ENCODE data around the gene DZANK1. TPM values are rescaled to one million over a fixed set of nuclear protein-coding genes. Genes with fewer than 3 reads are reported as not detected.
"Not testable (repeated sequence)": the region's sequence is repeated elsewhere in the genome, so short reads cannot be mapped to it uniquely, and the experiment has no call there.

Gene DZANK1
- total RNA-seq, 1 donor from 2014 or later: 4.2 TPM

GRCh38 chr20:18375551-18375950 is 91.3 kb downstream of the DZANK1 start:
- DNase-seq: not testable (repeated sequence)

GRCh38 chr20:18372296-18372695 is 94.5 kb downstream of the DZANK1 start:
- DNase-seq: no peak

GRCh38 chr20:18364768-18365167 is 102.1 kb downstream of the DZANK1 start:
- no peak for DNase-seq

DNA sequence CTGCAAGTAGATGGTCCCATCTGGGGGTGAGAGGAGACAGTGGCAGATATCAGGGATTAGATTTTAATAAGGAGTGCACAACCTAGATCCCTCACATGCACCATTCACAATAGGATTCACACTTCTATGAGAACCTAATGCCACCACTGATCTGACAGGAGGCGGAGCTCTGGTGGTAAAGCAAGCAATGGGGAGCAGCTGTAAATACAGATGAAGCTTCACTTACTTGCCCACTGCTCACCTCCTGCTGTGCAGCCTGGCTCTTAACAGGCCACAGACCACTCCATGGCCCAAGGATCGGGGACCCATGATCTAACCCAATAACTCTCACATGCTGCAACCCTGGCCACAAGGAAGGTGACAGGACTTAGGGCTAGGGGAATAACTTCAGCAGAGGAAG is 103.1 kb downstream of the DZANK1 start:
- no peak for DNase-seq

DNA sequence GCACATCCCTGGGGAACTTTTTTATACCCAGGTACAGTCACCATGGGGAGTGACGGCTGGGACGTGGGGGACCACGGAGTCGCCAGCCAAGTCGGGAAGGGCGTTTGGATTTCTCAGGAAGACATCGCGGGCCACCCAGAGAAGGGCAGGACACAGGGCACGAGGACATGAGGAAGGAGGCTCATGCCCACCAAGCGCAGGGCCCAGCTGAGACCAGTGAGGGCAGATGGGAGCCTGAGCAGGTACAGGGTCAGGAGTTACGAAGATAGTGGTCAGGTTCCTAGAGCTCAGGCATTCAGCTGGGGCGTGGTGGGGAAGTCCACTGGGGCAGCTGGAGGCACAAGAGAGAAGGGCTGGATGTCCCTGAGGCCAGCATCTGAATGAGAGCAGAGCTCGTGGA is 103.9 kb downstream of the DZANK1 start:
- DNase-seq: no peak

- DNase-seq: no peak
Measured at GRCh38 chr20:18361678-18362077, 105.2 kb downstream of the DZANK1 start.

- DNase-seq: no peak
Measured at GRCh38 chr20:18360635-18361034, 106.2 kb downstream of the DZANK1 start.

GRCh38 chr20:18359854-18360253 is 107.0 kb downstream of the DZANK1 start:
- no peak for DNase-seq

- DNase-seq: not testable (repeated sequence)
Measured at GRCh38 chr20:18349749-18350148, 117.1 kb downstream of the DZANK1 start.

Small RNAs within 50 kb of the gene (small RNA-seq; reads per million reads assigned to genes)
- gene MIR3192 (not detected), gene RNA5SP476 (not detected)

Other genes with a start within 250 kb of the DZANK1 start
- gene ZNF133, start 178.5 kb downstream of the DZANK1 start, total RNA-seq: 35.4 TPM
- gene POLR3F, start 360 bp upstream of the DZANK1 start, total RNA-seq: 30.7 TPM
- gene RBBP9, start 30.2 kb upstream of the DZANK1 start, total RNA-seq: 28.4 TPM
- gene SEC23B, start 40.9 kb upstream of the DZANK1 start, total RNA-seq: 56.3 TPM
- gene SMIM26, start 100.4 kb upstream of the DZANK1 start, total RNA-seq: 76.3 TPM
- 84.2 TPM for gene DTD1, start 121.0 kb upstream of the DZANK1 start, total RNA-seq

All from occipital lobe (tissue), 3 donors.